Measurements from ENCODE around the gene GALNS.

GALNS gene

GRCh38 chr16:88781140-88782077 lies 75.3 kb downstream of the GALNS start:
- H3K4me2 ChIP-seq (ENCODE audit: low read length) = no peak overlapping the region
- H3K79me2 ChIP-seq (ENCODE audit: insufficient read depth, low read length) = no peaks in the 10 kb centered on the region
- no peaks in the 10 kb centered on the region for H3K9me3 ChIP-seq (ENCODE audit: low read length)
- H3K27ac ChIP-seq (ENCODE audit: low read depth, low read length, poor library complexity, severe bottlenecking) = no peak overlapping the region
- no peak overlapping the region for H2AFZ ChIP-seq (ENCODE audit: low read length)
- peaks cover 28% of the 10 kb centered on the region for H3K4me1 ChIP-seq (ENCODE audit: insufficient read depth, low read length, severe bottlenecking)
- no peaks in the 10 kb centered on the region for H3K9me2 ChIP-seq (ENCODE audit: low read depth, low read length)
- peaks cover 13% of the 10 kb centered on the region for H3K27me3 ChIP-seq (ENCODE audit: insufficient read depth, low read length)
- no peaks in the 10 kb centered on the region for H4K20me1 ChIP-seq (ENCODE audit: insufficient read depth, low read length)
- no peaks in the 10 kb centered on the region for H3K36me3 ChIP-seq (ENCODE audit: insufficient read depth, low read length)
- peaks cover 9% of the 10 kb centered on the region for H3F3A ChIP-seq (ENCODE audit: insufficient read depth, low read length)
- TF ChIP-seq CTCF (IDR thresholded peaks at IDR 0.05; ENCODE audit: low read length) (no peak), EZH2 (IDR thresholded peaks at IDR 0.05; ENCODE audit: borderline replicate concordance, low read length) (no peak)
- no peak overlapping the region for H3K4me3 ChIP-seq (ENCODE audit: low read depth, low read length, poor library complexity, severe bottlenecking)
- no peak overlapping the region for H3K9ac ChIP-seq (ENCODE audit: low read length)

- H3F3A ChIP-seq (ENCODE audit: insufficient read depth, low read length) = peaks cover 9% of the 10 kb centered on the region
- no peak overlapping the region for H3K4me3 ChIP-seq (ENCODE audit: low read depth, low read length, poor library complexity, severe bottlenecking)
- H4K20me1 ChIP-seq (ENCODE audit: insufficient read depth, low read length) = no peaks in the 10 kb centered on the region
- no peak for TF ChIP-seq EZH2 (IDR thresholded peaks at IDR 0.05; ENCODE audit: borderline replicate concordance, low read length)
- no peak for TF ChIP-seq CTCF (IDR thresholded peaks at IDR 0.05; ENCODE audit: low read length)
- no peak overlapping the region for H3K4me2 ChIP-seq (ENCODE audit: low read length)
- H3K4me1 ChIP-seq (ENCODE audit: insufficient read depth, low read length, severe bottlenecking) = peaks cover 24% of the 10 kb centered on the region
- H3K9ac ChIP-seq (ENCODE audit: low read length) = no peak overlapping the region
- no peaks in the 10 kb centered on the region for H3K36me3 ChIP-seq (ENCODE audit: insufficient read depth, low read length)
- H3K27me3 ChIP-seq (ENCODE audit: insufficient read depth, low read length) = peaks cover 13% of the 10 kb centered on the region
- no peaks in the 10 kb centered on the region for H3K79me2 ChIP-seq (ENCODE audit: insufficient read depth, low read length)
- H3K9me2 ChIP-seq (ENCODE audit: low read depth, low read length) = no peaks in the 10 kb centered on the region
- no peaks in the 10 kb centered on the region for H3K9me3 ChIP-seq (ENCODE audit: low read length)
- H3K27ac ChIP-seq (ENCODE audit: low read depth, low read length, poor library complexity, severe bottlenecking) = no peak overlapping the region
- H2AFZ ChIP-seq (ENCODE audit: low read length) = no peak overlapping the region
These were observed 76.3 kb downstream of the GALNS start for GRCh38 chr16:88780142-88781062.

- no peak overlapping the region for H3K4me3 ChIP-seq (ENCODE audit: low read depth, low read length, poor library complexity, severe bottlenecking)
- H3K9me2 ChIP-seq (ENCODE audit: low read depth, low read length) = no peaks in the 10 kb centered on the region
- H3K36me3 ChIP-seq (ENCODE audit: insufficient read depth, low read length) = no peaks in the 10 kb centered on the region
- H2AFZ ChIP-seq (ENCODE audit: low read length) = no peak overlapping the region
- no peak overlapping the region for H3K9ac ChIP-seq (ENCODE audit: low read length)
- TF ChIP-seq EZH2 (IDR thresholded peaks at IDR 0.05; ENCODE audit: borderline replicate concordance, low read length) = no peak
- no peak for TF ChIP-seq CTCF (IDR thresholded peaks at IDR 0.05; ENCODE audit: low read length)
- peaks cover 13% of the 10 kb centered on the region for H3K27me3 ChIP-seq (ENCODE audit: insufficient read depth, low read length)
- no peak overlapping the region for H3K4me2 ChIP-seq (ENCODE audit: low read length)
- H3F3A ChIP-seq (ENCODE audit: insufficient read depth, low read length) = peaks cover 9% of the 10 kb centered on the region
- H3K4me1 ChIP-seq (ENCODE audit: insufficient read depth, low read length, severe bottlenecking) = peaks cover 22% of the 10 kb centered on the region
- no peak overlapping the region for H3K27ac ChIP-seq (ENCODE audit: low read depth, low read length, poor library complexity, severe bottlenecking)
- H3K9me3 ChIP-seq (ENCODE audit: low read length) = no peaks in the 10 kb centered on the region
- H4K20me1 ChIP-seq (ENCODE audit: insufficient read depth, low read length) = no peaks in the 10 kb centered on the region
- H3K79me2 ChIP-seq (ENCODE audit: insufficient read depth, low read length) = no peaks in the 10 kb centered on the region
These were observed 77.2 kb downstream of the GALNS start for GRCh38 chr16:88779406-88780141.

Data from OCI-LY1 (cell line).